Activated naive CD8-positive, alpha-beta T cell treated with anti-CD3 and anti-CD28 coated beads, Interleukin-2, amount 50 U/mL, for 16 hours (primary cell): ENCODE data around the gene GATA3.

ENCODE experiments used
- DNase-seq: peaks from one replicate; pipeline ENCODE4 v3.0.0-alpha.2; 2020; ENCODE audit warnings: low read depth, low spot score

The GATA3 gene

DNA sequence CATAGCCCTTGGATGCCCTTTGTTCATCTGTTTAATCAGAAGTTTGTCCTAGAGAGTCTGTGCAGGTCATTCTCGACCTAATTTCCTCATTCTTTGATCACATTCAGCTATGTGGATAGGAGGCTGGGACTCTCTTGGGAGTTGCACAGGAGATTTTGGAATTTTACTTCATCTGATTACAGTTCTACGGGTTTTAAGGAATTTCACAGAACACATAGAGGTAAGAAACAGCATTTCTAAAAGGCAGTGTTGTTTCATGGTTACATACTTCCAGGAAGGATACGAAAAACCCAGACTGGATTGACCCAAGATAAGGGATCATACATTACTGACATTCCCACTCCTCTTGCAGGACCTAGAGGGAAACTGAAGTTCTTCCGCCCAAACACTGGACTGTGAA, 45.9 kb downstream of the GATA3 start:
- no peak for DNase-seq

DNA sequence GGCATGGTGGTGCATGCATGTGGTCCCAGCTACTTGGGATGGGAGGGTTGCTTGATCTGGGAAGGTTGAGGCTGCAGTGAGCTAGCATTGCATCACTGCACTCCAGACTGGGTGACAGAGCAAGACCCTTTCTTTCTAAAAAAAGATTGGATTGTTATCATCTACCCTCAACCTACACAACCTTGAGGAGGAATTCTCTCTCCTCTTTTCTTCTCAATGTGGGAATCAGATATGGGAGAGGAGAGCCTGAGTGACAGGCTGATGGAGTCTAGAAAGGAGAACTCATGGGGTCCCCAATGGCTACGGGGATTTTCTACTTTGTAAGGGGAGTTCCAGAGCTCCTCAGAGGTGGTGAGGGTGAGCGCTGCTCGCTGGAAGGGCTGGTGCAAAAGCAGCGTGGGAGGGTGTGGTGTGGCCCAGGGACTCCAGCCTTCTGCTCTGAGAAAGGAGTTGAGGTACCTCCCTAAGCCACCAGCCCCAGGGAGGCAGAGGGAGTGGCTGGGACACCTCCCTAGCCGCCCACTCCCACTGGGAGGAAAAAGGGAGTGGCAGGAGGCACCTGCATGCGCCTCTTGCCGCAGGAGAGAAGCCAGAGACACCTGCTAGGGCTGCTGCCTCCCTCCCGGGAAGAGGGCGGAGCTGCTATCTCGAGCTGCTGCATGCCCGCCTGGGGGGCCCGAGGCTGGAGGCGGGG, 48.4 kb downstream of the GATA3 start:
- no peak for DNase-seq

DNA sequence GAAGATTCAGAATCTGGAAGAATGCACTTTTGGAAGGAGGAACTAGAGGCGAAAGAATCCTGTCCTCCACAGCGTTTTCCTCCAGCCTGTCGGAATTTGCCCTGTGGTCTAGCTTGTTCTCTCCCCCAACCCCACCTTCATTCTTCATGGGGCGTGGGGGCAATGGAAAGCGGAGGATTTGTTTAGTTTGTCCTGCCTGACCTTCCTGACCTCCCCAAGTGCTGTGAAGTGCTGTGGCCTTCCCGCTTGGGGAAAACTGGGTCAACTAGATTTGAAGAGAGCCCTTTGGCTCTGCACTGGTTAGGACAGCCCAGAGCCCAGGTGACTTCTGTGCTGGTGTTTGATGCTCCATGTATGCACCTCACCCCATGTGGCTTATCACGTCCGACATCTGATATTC, 49.1 kb downstream of the GATA3 start:
- DNase-seq: no peak

DNA sequence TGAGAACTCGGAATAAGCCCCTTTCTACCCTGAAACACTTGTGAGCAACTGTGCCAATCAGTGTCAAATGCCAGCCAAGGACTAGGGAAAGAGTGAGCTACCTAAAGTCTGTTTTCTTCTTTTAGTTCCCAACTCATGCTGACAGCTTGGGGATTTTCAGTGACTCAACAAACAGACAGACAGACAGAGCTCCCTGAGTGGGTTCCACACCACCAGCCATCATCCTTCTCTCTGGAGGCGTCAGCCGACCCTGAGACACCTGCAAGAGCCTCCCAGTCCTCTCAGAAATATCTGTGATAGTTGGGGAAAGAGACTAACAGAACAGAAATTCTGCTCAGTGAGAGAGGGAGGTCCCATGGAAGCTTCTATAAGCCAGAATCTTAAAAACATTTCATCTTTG, 49.5 kb downstream of the GATA3 start:
- no peak for DNase-seq

DNA sequence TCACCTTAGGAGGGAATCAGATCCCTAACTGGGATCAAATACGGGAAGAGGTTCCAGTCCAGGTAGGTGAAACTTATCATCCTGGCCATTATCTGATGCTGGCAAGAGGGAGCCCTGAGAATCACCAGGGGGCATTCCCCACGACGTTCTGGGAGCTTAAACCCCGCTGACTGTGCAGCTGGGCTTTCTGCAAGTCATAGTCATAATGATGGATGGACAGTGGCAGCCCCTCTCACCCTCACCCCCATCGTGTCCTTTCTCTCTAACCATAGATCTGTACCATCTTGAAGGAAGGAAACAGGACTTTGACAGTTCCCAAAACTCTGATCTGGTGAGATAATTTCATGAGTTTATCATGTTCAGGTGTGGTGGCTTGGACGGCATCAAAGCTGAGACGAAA, 50.2 kb downstream of the GATA3 start:
- DNase-seq: no peak

DNA sequence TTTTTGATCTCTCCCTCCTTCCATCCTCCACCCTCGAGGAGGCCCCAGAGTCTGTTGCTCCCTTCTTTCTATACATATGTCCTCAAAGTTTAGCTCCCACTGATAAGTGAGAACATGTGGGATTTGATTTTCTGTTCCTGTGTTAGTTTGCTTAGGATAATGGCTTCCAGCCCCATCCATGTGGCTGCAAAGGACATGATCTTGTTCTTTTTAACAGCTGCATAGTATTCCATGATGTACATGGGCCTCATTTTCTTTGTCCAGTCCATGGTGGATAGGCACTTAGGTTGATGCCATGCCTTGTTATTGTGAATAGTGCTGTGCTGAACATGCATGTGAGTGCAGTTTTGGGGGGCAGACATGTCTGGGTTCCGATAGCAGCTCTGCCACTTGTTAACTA, 51.4 kb downstream of the GATA3 start:
- no peak for DNase-seq

DNA sequence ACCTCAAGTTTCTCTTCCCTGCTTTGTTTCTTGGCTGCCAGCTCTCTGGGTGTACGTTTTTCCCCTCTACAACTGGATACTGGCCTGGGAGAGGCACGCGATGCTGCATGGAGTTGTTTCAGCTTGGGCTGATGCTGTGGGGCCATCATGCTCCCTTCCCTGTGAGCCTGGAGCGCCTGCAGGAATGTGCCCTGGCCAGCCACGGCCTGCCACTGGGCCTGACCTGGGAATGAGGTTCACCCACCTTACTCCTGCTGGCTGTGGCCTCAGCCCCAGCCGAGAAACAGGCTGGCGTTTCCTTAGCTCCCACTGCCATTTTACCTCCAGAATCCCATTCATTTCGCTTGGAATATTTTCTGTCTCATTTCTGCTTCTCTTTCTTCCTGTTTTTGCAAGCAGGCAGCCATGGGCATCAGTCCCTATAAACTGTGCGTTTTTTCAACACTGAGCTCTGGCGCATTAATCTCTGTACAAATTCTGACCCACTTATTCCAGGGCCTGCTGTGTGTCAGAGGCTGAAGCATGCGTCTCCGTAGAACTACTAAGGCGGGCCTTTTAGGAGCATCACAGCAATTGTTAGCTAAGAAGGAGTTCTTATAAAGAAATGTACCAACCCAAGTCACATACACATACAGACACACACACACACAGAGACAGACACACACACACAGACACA, 57.9 kb downstream of the GATA3 start:
- DNase-seq: no peak

DNA sequence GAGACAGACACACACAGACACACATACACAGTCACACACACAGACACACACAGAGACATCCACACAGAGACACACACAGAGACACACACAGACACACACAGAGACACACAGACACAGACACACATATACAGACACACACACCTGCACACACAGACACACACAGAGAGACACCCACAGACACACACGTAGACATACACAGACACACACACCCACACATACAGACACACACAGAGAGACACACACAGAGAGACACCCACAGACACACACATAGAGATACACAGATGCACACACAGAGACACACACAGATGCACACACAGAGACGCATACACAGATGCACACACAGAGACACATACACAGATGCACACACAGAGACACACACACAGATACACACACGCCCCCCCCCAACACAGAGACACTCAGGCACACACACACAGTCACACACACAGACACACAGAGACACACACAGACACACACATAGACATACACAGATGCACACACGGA, 58.5 kb downstream of the GATA3 start:
- DNase-seq: no peak

DNA sequence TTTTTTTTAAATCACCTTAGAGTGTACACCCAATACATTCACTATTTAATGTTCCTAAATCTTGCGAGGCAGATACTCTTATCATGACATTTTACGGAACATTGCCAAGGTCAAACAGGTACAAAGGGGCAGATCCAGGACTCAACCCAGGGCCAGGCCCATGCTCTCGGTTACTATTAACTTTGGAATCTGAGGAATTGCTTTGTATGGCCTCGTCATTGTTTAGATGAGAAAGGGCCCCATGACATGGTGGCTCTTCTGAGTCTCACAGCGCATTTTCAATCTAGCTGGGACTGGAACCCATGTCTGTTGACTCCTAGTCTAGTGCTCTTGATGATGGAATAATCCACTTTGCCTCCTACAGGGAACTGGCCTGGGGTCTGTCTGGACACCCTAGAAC, 59.1 kb downstream of the GATA3 start:
- no peak for DNase-seq

DNA sequence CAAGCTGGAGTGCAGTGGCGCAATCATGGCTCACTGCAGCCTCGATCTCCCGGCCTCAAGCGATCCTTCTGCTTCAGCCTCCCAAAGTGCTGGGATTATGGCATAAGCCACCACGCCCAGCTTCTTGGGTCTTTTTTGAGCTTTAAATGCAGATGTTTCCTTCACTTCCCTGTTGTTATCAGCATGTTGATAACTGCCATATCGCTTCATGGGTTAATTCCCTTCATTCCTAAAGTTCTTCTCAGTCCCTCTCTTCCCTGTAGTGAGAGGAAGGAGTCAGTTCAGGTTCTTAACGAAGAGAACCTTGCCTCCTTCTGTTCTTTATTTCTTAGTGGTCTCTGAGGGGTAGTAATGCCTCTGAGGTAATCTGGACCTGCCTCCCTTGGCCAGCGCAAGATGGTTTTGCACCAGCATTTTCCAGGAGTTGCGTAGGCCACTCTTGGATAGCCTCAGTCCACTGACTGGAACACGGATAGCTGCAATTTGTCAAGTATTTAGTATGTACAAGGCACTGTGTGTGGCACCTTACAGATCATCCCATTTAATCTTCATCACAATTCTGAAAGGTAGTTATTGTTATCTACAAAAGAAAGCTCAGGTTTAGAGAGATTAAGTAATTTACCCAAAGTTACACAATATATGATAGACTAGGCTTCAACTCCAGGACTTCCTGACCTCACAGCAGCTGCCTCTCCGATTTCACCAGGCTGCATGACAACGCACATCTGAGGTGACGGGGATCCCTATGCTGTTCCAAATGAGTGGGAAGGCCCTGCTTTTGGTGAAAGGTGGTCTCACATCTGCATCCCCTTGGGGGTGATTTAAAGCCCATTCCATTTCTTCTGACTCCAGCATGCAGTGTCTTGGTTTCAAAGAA, 60.5 kb downstream of the GATA3 start:
- DNase-seq: no peak

DNA sequence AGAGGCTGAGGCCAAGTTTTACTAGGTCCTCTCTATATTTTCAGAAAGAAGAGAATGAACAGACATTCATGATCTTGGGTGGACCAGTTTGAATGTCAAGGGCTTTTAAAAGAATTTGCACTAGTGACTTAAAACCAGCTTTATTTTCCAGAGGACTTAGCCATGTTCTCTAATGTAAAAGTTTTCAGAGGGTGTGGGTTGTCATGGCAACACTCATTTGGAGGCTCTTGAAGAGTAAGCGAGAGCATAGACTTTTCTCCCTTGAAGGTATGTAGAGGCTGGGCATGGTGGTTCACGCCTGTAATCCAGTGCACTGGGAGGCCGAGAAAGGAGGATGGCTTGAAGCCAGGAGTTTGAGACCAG, 61.1 kb downstream of the GATA3 start:
- DNase-seq: no peak

DNA sequence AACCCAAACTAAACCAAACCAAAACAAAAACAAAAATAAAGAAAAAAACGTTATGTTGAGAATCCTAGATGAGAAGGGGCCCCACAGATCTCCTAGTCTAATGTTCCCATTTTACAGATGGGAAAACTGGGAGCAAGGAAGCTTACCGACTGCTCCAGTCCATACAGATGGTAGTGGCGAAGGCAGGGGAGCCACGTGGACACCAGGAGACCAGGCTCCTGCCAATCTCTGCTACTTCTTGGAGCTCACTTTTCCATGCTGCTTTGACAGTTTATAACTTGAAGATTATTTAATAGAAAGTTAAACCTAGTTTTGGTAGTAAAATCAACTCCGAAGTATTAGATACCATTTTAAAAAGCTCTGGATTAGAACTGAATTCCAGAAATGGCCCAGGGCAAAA, 62.0 kb downstream of the GATA3 start:
- DNase-seq: no peak

DNA sequence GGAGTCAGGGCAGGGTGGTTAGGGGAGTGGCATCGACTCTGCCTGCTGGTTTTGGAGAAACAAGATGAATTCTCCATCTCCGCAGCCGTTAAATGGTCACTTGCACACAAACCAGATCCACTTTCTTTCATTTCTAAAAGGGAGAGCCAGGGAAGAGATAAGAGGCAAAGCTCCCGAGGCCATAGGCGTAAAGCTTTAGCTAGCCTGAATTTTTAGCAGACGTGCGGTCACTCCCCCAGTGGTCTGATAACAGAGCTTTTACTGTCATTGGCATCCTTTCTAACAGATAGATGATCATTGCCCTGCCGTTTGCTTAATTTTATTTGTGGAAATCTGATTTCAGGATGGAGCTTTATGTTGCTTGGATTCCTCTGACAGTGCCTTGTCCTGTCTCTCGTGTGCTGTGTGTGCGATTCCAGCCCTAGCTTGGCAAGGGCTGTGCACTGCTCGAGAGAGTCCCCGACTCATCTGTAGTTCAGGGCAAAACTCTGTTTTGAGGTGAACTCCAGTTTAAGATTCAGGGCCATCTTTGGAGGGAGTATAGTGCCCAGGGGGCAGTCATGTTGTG, 62.5 kb downstream of the GATA3 start:
- no peak for DNase-seq

DNA sequence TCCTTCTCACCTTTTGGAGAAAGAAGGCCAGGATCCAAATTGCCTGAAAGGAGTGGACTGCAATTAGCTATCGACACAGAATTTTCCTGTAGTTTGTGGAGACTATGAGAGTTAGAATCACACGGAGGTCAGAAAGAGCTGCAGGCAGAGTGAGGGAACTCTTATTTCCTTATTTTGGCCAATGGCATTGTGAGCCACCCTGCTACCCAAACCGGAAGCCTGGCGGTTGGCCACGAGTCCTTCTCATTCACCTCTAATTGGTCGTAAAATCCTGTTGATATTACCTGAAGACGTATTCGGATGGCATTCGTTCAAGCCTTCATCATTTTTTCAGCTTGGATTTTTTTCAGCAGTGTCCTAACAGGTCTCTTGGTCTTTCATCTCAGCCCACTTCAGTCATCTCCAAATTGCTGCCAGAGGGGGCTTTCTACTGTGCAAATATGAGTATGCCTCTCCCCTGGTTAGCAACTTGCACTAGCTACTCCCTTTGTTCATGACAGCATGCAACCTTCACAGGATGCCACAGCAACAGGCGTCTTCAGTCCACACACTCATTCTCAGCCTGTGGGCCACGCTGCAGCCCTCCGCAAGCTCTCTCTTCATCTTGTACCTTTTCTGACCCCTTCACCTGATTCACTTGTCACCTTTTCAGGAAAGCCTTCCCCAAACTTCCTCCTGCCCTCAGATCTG, 66.9 kb downstream of the GATA3 start:
- no peak for DNase-seq

DNA sequence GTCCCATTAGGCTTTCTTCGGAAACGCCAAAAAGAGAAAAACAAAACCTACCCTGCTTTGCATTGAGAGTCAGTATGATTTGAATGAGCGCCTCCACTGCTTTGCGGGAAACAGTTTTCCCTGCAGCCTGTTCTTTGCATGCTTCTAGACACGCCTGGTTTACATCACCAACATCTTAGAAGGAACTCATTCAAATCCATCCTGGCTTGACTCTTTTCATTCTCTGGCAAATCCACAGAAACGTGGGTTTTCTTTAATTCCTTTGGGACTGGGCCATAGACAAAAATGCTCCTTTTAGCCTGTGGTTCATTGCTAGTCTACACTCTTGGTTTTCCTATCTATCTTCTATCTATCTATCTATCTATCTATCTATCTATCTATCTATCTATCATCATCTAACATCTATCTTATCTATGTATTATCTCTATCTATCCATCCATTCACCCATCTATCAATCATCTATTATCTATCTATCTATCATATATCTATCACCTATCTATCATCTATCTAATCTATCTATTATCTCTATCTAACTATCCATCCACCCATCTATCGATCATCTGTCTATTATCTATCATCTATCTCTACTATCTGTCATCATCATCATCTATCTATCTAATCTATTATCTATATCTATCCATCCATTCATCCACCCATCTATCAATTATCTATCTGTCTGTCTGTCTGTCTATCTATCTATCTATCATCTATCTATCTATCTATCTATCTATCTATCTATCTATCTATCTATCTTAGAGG, 68.3 kb downstream of the GATA3 start:
- no peak for DNase-seq

DNA sequence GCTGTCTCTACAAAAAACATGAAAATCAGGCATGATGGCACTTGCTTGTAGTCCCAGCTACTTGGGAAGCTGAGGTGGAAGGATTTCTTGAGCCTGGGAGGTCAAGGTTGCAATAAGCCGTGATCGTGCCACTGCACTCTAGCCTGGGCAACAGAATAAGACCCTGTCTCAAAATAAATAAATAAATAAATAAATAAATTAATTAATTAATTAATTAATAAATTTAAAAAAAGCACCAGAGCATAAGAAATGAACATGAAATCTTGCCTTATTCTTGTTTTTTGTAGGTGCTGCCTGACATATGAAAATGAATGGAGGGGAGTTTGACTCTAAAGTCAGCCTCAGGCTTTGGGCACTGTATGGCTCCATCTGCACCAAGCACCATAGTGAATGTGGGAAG, 69.9 kb downstream of the GATA3 start:
- no peak for DNase-seq
